GM15510 (cell line): ENCODE measurements around the gene SEMA3F.
A peak's percentile ranks its signal among the peaks of the same experiment; 100 is the strongest.

Experiments used
- POLR2A ChIP-seq: IDR thresholded peaks from 3 replicates; pipeline ENCODE4 v1.6.1; 2011; ENCODE audit warnings: borderline replicate concordance; ENCODE audit not compliant: insufficient read length; ENCODE audit errors: extremely low read depth

The SEMA3F gene

GRCh38 chr3:50154840-50155490, at the start of gene SEMA3F:
Gene SEMA3F, plus strand, starts transcription at chr3:50155324. Its CDS starts 4,299 bp downstream, at chr3:50159623.
- no peak for TF ChIP-seq POLR2A

- no peak for TF ChIP-seq POLR2A
Observed at GRCh38 chr3:50111757-50112156, 43.4 kb upstream of the SEMA3F start.

GRCh38 chr3:50112462-50112861, 42.7 kb upstream of the SEMA3F start:
- TF ChIP-seq POLR2A, result no peak

GRCh38 chr3:50117120-50117519, 38.0 kb upstream of the SEMA3F start:
- no peak for TF ChIP-seq POLR2A

GRCh38 chr3:50118237-50118636, 36.9 kb upstream of the SEMA3F start:
- no peak for TF ChIP-seq POLR2A

GRCh38 chr3:50119786-50120185, 35.3 kb upstream of the SEMA3F start:
- TF ChIP-seq POLR2A, result no peak

GRCh38 chr3:50120364-50121071, 34.6 kb upstream of the SEMA3F start:
- peak; percentile 2 for TF ChIP-seq POLR2A

GRCh38 chr3:50121072-50122032, 33.8 kb upstream of the SEMA3F start:
- peak; percentile 19 for TF ChIP-seq POLR2A

- no peak for TF ChIP-seq POLR2A
Observed at GRCh38 chr3:50122071-50122470, 33.1 kb upstream of the SEMA3F start.

- TF ChIP-seq POLR2A, result peak; percentile 18
Observed at GRCh38 chr3:50122661-50123391, 32.3 kb upstream of the SEMA3F start.

GRCh38 chr3:50123394-50124051, 31.6 kb upstream of the SEMA3F start:
- TF ChIP-seq POLR2A, result no peak

- no peak for TF ChIP-seq POLR2A
Observed at GRCh38 chr3:50124052-50124799, 30.9 kb upstream of the SEMA3F start.

GRCh38 chr3:50124800-50125178, 30.3 kb upstream of the SEMA3F start:
- TF ChIP-seq POLR2A, result no peak
